Naive B cell (primary cell): ENCODE data around the gene CAPNS1. TPM values are rescaled to one million over a fixed set of nuclear protein-coding genes. Genes with fewer than 3 reads are reported as not detected.
"Not testable (repeated sequence)": the region's sequence is repeated elsewhere in the genome, so short reads cannot be mapped to it uniquely, and the experiment has no call there.

Experiments used
- ATAC-seq, 2 donors: fragments of 150-1000 bp; cut with Tn5 transposase; 2 replicates each; pipeline ENCODE4 v1.10.0; 2021; ENCODE audit warnings: low read depth in 2 of 2, mild to moderate bottlenecking in 2 of 2, moderate library complexity in 2 of 2
- DNase-seq: peaks from one replicate; pipeline ENCODE4 v3.0.0; 2022
- H3K27ac Mint-ChIP-seq, 6 donors: one replicate each; pipeline ENCODE4 v1.8.0; 2020 to 2022; ENCODE audit warnings: mild to moderate bottlenecking in 6 of 6, mixed read lengths in 6 of 6, moderate library complexity in 5 of 6, inconsistent platforms in 2 of 6
- H3K27me3 Mint-ChIP-seq, 3 donors: one replicate each; pipeline ENCODE4 v1.8.0; 2021 to 2022; ENCODE audit warnings: mixed read lengths in 3 of 3, mild to moderate bottlenecking in 1 of 3
- H3K36me3 Mint-ChIP-seq, 2 donors: one replicate each; pipeline ENCODE4 v1.8.0; 2020 to 2022; ENCODE audit warnings: mixed read lengths in 2 of 2, inconsistent platforms in 1 of 2, mild to moderate bottlenecking in 1 of 2
- H3K4me1 Mint-ChIP-seq, 3 donors: one replicate each; pipeline ENCODE4 v1.8.0; 2020 to 2022; ENCODE audit warnings: mixed read lengths in 3 of 3, inconsistent platforms in 1 of 3, mild to moderate bottlenecking in 1 of 3, moderate library complexity in 1 of 3
- H3K4me3 Mint-ChIP-seq, 8 donors: one replicate each; pipeline ENCODE4 v1.8.0; 2020 to 2022; ENCODE audit warnings: mild to moderate bottlenecking in 8 of 8, mixed read lengths in 8 of 8, moderate library complexity in 8 of 8, inconsistent platforms in 2 of 8
- H3K9me3 Mint-ChIP-seq, 7 donors: one replicate each; pipeline ENCODE4 v1.8.0; 2020 to 2022; ENCODE audit warnings: mixed read lengths in 7 of 7, mild to moderate bottlenecking in 5 of 7, inconsistent platforms in 2 of 7, moderate library complexity in 1 of 7
- polyA plus RNA-seq, 6 donors: library from polyadenylated mRNA; unstranded; fragments of 300-500 nt; fragmentation: Illumina TruSeq; gene quantifications; one replicate each; pipeline ENCODE4 v1.2.3, GENCODE V29; 2021; ENCODE audit warnings: low read depth in 6 of 6

CAPNS1 gene
- polyA plus RNA-seq, 6 donors from 2014 or later = 93.5 to 156 (median 111) TPM

DNA sequence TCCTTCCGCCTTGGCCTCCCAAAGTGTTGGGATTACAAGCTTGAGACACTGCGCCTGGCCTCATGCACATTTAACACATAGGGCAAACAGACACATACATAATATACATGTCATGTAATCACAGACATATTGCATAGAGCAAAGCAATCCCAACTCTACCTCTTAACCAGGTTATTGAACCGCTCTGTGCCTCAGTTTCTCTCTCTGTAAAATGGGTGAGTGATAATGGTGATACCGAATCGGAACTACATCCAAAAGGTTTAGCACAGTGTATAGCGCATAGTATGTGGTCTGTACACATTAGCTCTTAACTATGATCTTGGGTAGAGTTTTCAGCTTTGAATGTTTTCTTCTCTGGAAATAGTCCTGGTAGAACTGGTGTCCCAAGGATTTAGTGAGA, 4.8 kb downstream of the CAPNS1 start:
- Mint-ChIP-seq H3K27ac (no peak overlapping the region), H3K27me3 (no peaks in the 10 kb centered on the region), H3K4me3 (peak overlapping the region in 1 of 8 donors; percentile 64), H3K4me1 (peaks cover 14 to 27% (median 15%) of the 10 kb centered on the region in 3 donors), H3K9me3 (peaks cover 0 to 5% (median 0%) of the 10 kb centered on the region in 7 donors), H3K36me3 (peaks cover 9 to 38% of the 10 kb centered on the region in 2 donors)
- ATAC-seq = no peak
- DNase-seq = no peak

DNA sequence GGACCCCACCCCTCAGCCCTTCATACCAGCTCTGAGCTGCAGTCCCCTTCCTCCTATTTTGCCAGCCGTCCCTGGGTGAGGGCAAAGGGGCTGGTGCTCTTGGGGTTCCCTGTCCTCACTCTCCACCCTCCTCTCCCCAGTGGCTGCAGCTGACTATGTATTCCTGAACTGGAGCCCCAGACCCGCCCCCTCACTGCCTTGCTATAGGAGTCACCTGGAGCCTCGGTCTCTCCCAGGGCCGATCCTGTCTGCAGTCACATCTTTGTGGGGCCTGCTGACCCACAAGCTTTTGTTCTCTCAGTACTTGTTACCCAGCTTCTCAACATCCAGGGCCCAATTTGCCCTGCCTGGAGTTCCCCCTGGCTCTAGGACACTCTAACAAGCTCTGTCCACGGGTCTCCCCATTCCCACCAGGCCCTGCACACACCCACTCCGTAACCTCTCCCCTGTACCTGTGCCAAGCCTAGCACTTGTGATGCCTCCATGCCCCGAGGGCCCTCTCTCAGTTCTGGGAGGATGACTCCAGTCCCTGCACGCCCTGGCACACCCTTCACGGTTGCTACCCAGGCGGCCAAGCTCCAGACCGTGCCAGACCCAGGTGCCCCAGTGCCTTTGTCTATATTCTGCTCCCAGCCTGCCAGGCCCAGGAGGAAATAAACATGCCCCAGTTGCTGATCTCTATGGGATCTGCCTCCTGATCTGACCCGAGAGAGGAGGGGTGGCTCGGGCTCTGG, 10.0 kb downstream of the CAPNS1 start:
- peaks cover 7 to 31% of the 10 kb centered on the region in 2 donors for H3K36me3 Mint-ChIP-seq
- H3K27me3 Mint-ChIP-seq = no peaks in the 10 kb centered on the region
- peaks cover 6 to 16% (median 12%) of the 10 kb centered on the region in 3 donors for H3K4me1 Mint-ChIP-seq
- H3K27ac Mint-ChIP-seq = peak overlapping the region in 2 of 6 donors; percentile 42 to 63
- no peaks in the 10 kb centered on the region for H3K9me3 Mint-ChIP-seq
- no peak for DNase-seq
- peak overlapping the region in 1 of 8 donors; percentile 32 for H3K4me3 Mint-ChIP-seq
- ATAC-seq = no peak

DNA sequence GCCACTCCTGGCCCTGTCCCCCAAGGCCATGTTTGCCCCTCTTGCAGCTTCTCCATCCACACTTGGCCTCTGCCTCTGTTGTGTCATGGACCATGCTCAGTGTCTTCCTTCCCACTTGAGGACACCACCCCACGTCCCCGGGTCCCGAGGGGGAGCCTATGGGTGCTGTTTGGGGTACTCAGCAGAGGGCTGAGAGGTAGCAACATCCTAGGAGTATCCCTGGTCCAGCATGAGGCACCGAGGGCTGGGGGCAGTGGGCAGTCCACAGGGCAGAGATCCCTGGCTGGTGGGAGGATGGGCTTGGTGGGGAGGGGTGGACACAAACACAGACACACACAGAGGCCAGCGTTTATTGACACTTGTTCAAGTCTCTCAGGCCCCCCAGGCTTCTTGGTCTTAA, 10.7 kb downstream of the CAPNS1 start:
- Mint-ChIP-seq H3K27me3 (no peaks in the 10 kb centered on the region), H3K4me3 (no peak overlapping the region), H3K27ac (peak overlapping the region in 1 of 6 donors; percentile 79), H3K9me3 (no peaks in the 10 kb centered on the region), H3K4me1 (peaks cover 6 to 16% (median 12%) of the 10 kb centered on the region in 3 donors), H3K36me3 (peaks cover 7 to 31% of the 10 kb centered on the region in 2 donors)
- ATAC-seq = no peak
- no peak for DNase-seq

DNA sequence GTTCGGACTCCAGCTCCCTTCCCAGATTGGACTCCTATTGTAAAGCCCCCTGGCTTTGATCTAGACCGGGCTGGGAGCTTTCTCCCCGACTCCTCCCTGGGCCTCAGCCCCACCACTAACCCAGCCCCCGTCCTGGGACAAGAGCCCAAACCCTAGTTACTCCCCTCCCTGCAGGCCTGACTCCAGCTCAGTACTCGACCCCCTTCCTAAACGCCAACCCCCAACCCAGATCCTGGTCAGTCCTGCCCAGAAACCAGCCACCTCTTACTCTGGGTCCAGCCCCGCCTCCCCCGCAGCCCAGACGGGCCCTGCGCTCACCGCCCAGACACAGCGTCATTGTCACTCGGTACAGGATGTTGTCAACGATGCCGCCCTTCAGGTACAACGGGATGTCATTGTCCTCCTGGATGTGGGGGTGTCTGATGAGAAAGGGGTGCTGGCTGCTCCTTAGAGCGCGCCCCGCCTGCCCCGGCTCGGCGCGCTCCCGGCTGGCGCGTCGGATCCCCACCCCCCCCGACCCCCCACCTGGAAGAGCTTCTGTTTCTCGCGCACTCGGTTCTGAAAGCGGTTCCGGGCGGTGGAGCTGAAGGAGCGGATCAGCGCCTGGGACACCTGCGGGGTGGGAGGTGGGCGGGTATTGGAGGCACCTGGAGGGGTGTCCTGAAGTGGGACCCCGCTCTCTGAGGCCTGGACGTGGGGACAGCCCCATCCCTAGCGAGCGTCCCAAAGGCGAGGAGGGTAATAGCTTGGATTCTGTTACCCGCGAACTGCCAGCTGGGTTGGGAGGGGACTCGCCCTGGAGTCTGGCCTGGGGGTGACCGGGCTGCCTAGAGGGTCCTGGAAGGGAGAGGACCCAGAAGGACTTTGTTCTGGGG, 11.5 kb downstream of the CAPNS1 start:
- no peak for ATAC-seq
- H3K9me3 Mint-ChIP-seq = no peaks in the 10 kb centered on the region
- peak overlapping the region in 2 of 8 donors; percentile 25 to 47 for H3K4me3 Mint-ChIP-seq
- H3K27me3 Mint-ChIP-seq = no peaks in the 10 kb centered on the region
- peaks cover 6 to 14% (median 12%) of the 10 kb centered on the region in 3 donors for H3K4me1 Mint-ChIP-seq
- H3K36me3 Mint-ChIP-seq = peaks cover 7 to 27% of the 10 kb centered on the region in 2 donors
- peak overlapping the region in 1 of 6 donors; percentile 68 for H3K27ac Mint-ChIP-seq
- no peak for DNase-seq

DNA sequence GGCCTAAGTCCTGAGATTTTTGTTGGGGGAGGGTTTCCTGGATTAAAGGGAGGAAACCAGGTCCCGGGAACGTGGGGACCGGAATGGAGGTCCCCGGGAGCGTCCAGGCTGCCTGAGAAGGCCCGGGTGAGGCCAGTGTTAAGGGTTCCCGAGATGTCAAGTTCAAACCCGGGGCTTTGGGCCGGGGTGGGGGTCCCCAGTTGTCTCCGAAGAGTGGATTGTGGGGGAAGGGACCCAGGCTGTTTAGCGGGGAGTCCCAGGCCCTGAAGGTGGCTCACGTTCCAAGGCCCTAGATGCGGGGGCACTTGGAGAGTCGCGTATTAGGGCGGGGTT, 12.1 kb downstream of the CAPNS1 start:
- Mint-ChIP-seq H3K9me3 (no peaks in the 10 kb centered on the region), H3K4me1 (peaks cover 6 to 12% (median 11%) of the 10 kb centered on the region in 3 donors), H3K27ac (no peak overlapping the region), H3K4me3 (peak overlapping the region in 1 of 8 donors; percentile 47), H3K36me3 (peaks cover 7 to 20% of the 10 kb centered on the region in 2 donors), H3K27me3 (no peaks in the 10 kb centered on the region)
- no peak for DNase-seq
- ATAC-seq = no peak

DNA sequence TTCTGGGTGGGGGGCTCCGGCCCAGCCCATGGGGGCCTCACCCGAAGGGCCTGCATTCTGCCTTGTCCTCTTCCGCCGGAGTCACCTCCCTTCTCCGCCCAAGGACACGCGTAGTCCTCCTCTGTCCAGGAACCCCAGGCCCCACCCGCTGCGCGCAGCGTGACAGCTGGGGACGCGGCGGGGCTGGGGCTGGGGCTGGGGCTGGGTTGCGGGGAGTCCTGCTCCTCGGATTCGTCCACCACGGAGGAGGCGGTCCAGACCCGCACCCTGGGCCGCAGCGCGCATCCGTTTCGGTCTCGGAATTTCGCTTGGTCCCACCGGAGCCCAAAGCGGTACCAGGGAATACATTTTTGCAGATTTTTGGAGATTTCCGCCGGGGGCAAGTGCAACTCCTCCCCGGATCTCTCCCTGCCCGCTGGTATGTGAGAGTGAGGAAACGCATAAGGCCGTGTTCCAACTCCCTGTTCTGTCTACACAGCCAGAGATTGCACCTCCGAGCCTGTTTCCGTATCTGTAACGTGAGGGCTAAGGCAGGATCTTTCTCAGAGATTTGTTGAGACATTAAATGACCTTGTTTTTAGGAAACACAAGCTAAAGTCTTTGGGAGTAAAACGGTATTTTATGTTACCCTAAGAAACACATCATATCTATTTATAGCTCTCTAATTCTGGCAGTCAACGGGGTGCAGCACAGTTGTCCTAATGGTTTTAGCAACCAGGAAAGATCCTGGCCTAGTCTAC, 12.7 kb downstream of the CAPNS1 start, which contains the start of gene COX7A1:
COX7A1 (minus strand) TSS at position 96 of the 740 bp plus-strand sequence; CDS start at position 56, 40 bp downstream.
- no peaks in the 10 kb centered on the region for H3K9me3 Mint-ChIP-seq
- H3K27me3 Mint-ChIP-seq = no peaks in the 10 kb centered on the region
- peak in 1 of 2 donors; percentile 36 for ATAC-seq
- no peak for DNase-seq
- peaks cover 6 to 12% (median 8%) of the 10 kb centered on the region in 3 donors for H3K4me1 Mint-ChIP-seq
- H3K27ac Mint-ChIP-seq = peak within 1 kb of the TSS in 2 of 6 donors; percentile 28 to 37
- H3K36me3 Mint-ChIP-seq = peaks cover 7 to 16% of the 10 kb centered on the region in 2 donors
- H3K4me3 Mint-ChIP-seq = peak within 1 kb of the TSS in 4 of 8 donors; percentile 20 to 71 (median 48)

DNA sequence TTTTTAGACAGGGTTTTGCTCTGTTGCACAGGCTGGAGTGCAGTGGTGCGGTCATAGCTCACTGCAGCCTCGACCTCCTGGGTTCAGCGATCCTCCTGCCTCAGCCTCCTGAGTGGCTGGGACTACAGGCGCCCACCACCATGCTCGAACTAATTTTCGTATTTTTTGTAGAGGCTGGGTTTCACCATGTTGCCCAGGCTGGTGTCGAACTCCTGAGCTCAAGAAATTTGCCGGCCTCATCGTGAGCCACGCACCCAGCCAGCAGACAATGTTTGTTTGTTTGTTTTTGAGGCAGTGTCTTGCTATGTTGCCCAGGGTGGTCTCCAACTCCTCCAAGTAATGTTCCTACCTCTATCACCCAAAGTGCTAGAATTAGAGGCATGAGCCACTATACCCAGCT, 13.3 kb downstream of the CAPNS1 start:
- peaks cover 6 to 12% (median 8%) of the 10 kb centered on the region in 3 donors for H3K4me1 Mint-ChIP-seq
- H3K36me3 Mint-ChIP-seq = peaks cover 7 to 16% of the 10 kb centered on the region in 2 donors
- ATAC-seq (no peak), DNase-seq (no peak)
- no peaks in the 10 kb centered on the region for H3K9me3 Mint-ChIP-seq
- no peak overlapping the region for H3K4me3 Mint-ChIP-seq
- peak overlapping the region in 2 of 6 donors; percentile 28 to 37 for H3K27ac Mint-ChIP-seq
- H3K27me3 Mint-ChIP-seq = no peaks in the 10 kb centered on the region

DNA sequence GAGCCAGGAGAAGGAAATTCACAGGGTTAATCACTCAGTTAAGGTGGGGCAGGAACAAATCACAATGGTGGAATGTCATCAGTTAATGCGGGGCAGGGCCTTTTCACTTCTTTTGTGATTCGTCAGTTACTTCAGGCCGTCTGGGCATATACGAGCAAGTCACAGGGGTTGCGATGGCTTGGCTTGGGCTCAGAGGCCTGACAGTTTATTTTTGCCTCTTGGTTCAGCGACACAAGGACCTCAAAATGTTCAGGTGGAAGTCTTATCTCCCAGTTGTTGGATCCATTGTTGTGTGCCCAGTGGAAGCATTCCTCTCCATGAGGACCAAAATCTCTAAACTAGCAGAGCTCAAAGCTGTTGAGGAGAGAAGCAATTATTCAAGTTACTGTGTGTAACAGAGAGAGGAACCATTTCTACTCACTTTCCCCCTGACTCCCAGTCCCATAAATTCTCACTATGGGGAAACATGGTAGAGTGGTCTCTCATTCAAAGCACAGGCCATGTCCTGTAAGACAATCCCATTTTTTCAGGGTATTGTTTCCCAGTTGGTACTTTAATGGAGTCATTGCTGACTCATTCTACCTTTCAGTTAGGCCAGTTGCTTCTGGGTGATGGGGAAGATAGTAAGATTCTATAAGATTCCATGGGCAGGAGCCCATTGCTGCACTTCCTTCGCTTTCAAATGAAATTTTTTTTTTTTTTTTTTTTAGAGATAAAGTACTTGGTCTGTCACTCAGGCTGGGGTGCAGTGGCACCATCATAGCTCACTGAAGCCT, 21.1 kb downstream of the CAPNS1 start:
- no peaks in the 10 kb centered on the region for H3K9me3 Mint-ChIP-seq
- no peak for DNase-seq
- H3K27me3 Mint-ChIP-seq = no peaks in the 10 kb centered on the region
- H3K4me1 Mint-ChIP-seq = no peaks in the 10 kb centered on the region
- H3K27ac Mint-ChIP-seq = no peak overlapping the region
- H3K4me3 Mint-ChIP-seq = no peak overlapping the region
- ATAC-seq = no peak
- H3K36me3 Mint-ChIP-seq = no peaks in the 10 kb centered on the region

DNA sequence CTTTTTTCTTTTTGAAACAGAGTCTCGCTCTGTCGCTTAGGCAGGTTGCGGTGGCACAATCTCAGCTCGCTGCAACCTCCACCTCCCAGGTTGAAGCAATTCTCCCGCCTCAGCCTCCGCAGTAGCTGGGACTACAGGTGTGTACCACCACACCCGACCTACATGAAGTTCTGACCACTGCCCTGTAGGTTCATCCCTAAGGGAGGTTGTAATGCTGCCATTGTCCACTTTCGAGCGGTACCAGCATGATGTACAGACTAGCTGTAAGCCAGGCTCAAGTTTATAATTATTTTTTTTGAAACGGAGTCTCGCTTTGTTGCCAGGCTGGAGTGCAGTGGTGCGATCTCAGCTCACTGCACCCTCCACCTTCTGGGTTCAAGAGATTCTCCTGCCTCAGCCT, 23.9 kb downstream of the CAPNS1 start:
- H3K9me3 Mint-ChIP-seq = no peaks in the 10 kb centered on the region
- peak overlapping the region in 1 of 6 donors; percentile 42 for H3K27ac Mint-ChIP-seq
- H3K4me3 Mint-ChIP-seq = no peak overlapping the region
- no peaks in the 10 kb centered on the region for H3K4me1 Mint-ChIP-seq
- H3K36me3 Mint-ChIP-seq = no peaks in the 10 kb centered on the region
- DNase-seq (no peak), ATAC-seq (no peak)
- no peaks in the 10 kb centered on the region for H3K27me3 Mint-ChIP-seq

DNA sequence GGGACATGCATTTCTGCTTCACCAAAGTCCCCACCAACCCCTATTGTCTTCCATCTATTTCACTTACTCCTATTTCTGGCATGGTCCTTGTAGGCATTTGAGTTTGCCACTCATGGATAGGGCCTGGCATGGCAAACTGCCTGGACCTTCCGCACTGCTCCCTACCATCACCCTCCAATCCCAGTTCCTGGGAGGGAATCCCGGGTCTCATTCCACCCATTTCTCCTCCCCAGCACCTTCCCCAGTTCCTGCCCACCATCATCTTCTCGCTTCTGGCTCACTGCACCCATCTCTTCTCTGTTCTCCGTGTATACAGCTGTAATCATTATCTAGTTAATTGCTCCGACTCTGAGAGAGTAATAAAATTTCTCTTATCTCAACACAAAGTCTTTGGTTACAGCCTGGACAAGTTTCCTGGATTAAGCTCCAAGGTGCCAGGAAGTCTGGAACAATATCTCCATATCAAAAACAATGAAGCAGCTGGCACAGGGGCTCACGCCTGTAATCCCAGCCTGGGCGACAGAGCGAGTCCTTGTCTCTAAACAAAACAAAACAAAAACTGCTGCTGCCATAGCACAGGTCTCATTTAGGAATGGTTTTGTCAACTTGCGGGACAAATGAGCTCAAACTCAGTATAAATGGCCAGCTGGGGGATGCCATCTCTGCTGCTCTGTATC, 29.4 kb downstream of the CAPNS1 start:
- Mint-ChIP-seq H3K9me3 (no peaks in the 10 kb centered on the region), H3K4me1 (peaks cover 0 to 5% (median 0%) of the 10 kb centered on the region in 3 donors), H3K4me3 (no peak overlapping the region), H3K36me3 (no peaks in the 10 kb centered on the region), H3K27ac (no peak overlapping the region), H3K27me3 (no peaks in the 10 kb centered on the region)
- no peak for DNase-seq
- ATAC-seq = no peak

DNA sequence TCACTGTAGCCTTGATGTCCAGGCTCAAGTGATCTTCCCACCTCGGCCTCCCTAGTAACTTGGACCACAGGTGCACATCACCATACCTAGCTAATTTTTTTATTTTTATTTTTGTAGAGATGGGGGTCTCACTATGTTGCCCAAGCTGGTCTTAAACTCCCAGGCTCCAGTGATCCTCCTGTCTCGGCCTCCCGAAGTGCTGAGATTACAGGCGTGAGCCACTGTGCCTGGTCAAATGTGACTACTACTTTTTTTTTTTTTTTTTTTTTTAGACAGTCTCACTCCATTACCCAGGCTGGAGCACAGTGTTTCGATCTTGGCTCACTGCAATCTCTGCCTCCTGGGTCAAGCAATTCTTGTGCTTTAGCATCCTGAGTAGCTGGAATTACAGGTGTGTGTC, 33.0 kb downstream of the CAPNS1 start:
- H3K4me3 Mint-ChIP-seq = no peak overlapping the region
- no peak for ATAC-seq
- peaks cover 0 to 5% (median 0%) of the 10 kb centered on the region in 3 donors for H3K4me1 Mint-ChIP-seq
- H3K36me3 Mint-ChIP-seq = no peaks in the 10 kb centered on the region
- no peak for DNase-seq
- H3K9me3 Mint-ChIP-seq = no peaks in the 10 kb centered on the region
- no peaks in the 10 kb centered on the region for H3K27me3 Mint-ChIP-seq
- no peak overlapping the region for H3K27ac Mint-ChIP-seq

DNA sequence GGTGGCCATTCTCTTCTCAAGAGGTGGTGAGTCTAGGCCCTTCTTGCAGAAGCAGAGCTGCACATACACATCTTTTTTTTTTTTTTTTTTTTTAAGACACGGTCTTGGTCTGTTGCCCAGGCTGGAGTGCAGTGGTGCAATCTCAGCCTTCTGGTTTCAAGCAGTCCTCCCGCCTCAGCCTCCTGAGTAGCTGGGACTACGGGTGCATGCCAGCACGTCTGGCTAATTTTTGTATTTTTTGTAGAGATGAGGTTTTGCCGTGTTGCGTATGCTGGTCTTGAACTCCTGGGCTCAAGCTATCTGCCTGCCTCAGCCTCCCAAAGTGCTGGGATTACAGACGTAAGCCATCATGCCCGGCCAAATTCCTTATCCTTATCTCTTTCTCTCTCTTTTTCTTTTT, 34.0 kb downstream of the CAPNS1 start:
- H3K4me3 Mint-ChIP-seq, H3K4me1 Mint-ChIP-seq, H3K9me3 Mint-ChIP-seq, H3K36me3 Mint-ChIP-seq, ATAC-seq, H3K27me3 Mint-ChIP-seq, H3K27ac Mint-ChIP-seq, DNase-seq: not testable (repeated sequence)
